NCI-H1048 (cell line): ENCODE measurements around the gene FAT3.

ENCODE experiments used
- DNase-seq: peaks from one replicate; lab custom pipeline; 2025; lab: John Stamatoyannopoulos, UW

Gene FAT3

DNA sequence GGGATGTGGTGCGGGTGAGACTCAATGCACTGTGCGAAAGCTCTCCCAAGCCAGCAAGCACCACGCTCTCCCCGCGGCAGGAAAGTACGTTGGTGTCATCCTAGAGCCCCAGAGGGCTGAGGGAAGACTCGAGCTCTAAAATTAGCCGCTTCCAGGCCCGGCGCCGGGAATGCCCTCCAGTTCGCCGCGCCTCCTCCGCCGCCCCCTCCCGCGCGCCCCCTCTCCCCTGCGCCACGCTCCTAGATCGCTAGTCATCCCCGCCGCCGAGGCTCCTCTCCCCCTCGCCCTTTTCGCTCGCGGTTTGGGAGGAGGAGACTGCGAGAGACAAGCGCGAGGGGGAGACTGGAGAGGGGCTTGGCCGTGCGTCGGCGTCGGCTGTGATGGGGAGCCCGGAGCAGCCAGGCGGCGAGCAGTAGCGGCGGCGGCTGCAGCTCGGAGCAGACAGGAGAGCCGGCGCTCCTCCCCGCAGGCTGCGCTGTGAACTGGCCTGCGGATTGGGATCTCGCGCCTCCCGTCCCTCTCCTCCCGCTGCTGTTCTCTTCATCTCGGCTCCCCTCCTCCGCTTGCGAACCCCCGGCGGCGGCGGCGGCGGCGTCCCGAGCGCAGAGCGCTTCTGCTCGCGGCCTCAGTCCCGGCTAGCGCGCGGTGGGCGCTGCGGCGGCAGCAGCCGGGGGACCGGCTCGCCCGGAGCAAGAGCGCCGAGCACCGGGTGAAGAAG lies at the start of gene FAT3:
TSS of gene FAT3 (plus strand) at position 412 of the 718 bp plus-strand sequence. CDS start 127,295 bp downstream, outside the sequence.
- no peak for DNase-seq

DNA sequence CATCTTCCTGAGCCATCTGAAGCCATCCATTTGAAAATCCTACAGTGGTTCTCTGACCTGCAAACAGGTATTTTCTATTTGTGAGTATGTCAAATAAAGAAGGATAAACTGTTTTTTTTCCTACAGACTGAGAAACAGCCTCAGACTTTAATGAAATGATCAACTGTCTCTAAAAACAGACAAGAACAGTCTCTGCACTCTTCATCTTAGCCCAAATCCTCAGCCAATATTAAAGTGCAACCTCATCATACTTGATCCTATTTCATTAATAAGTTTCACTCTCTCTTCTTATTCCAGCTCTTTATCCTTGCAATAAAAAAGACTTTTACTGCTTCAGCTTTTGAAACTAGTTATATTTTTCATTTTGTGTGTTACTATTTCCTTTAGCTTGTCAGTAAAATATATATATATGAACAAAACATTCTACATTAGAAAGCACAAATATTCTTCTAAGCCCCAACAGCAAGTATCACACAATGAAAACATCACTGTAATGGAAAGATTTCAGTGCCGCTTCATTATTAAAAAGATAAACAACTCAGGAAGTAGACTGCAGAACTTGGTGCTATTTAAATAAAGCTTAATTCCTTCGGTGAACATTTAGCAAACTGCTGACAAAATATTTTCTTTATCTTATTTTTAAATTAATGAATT lies 45.5 kb upstream of the FAT3 start:
- no peak for DNase-seq

DNA sequence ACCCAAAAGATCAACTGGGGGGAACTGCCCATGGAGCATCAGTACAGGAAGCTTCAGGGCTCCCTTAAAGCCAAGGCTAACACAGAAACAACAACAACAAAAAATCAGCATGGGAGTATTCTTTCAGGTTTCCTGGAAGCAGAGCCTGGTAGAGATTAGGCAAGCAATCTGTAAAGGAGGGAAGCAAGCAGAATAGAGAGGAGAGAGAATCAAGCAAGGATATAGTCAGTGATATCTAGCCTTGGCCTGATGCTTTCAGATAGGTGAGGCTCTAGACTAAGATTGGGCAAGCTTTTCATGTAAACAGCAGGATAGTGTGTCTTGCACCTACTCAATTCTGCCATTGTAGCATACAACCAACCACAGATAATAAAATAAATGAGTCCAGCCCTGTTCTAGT lies 44.4 kb upstream of the FAT3 start:
- DNase-seq: no peak

DNA sequence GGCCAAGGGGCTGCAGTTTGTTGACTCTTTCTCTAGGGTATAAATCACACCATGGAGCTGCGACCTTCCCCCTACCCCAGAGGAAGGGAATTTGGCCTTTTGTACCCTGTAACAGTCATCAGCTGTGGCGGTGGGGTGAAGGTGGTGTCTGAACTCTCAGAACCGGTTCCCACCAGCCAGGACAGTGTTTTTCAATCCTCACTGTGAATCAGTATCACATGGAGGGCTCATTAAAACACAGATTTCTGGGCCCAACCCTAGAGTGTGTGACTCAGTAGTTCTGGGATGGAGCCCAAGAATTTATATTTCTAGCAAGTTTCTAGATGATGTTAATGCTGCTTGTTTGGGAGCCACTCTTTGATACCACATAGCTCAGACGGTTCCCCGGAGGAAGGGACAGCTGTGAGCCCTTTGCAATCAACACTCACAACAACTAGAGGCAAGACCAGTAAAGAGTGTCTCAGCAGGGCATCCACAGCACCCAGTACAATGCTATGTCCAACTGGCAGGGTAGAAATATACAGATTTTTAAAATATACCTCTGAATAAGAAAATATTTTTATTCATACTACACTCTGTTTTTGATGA lies 43.9 kb upstream of the FAT3 start:
- no peak for DNase-seq

DNA sequence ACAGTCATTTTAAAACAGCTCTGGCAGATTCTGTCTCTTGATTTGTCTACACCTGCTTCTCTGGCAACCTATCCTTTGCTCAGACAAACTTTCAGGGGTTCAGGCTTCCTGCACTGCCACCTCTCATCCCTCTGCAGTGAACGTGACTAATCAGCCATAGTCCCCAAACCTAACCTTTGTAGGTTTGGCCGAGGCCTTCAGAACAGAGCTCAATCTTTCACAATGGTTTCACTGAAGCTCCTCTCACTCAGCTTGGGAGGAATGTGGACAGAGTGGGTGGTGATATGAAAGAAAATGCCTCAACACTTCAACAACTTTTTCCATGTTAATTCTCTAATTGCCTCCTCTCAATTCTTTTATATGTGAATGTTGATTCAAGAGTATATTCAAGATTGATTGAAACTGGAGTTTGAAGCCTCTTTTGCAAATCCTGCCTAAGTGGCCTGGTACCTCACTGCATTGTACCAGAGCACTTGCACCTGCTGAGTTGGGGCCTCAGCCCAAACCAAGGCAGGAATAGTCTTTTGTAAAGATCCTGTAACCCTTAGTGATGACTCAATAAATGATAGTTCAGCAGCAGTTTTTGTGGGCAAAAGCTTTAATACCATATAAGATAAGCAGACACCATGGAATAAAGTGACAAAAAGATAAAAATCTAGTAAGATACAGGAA lies 33.9 kb upstream of the FAT3 start:
- DNase-seq: no peak

DNA sequence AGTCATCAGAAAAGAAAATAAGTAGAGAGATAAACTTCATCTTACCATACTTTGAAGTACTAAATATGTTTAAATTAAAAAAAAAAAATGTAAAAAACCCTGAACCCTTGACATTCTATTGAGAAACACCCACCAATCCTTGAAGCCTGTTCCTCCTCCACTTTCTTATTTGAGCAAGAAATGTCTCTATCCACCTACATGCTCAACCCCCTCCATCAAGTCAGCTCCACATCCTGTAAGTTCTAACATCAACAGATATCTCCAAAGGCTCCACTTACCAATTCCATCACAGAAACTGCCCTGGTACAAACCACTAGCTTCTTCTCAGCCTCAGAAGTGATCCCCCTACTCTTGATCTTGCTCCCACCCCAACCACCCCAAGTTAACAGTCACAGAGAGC lies 32.5 kb upstream of the FAT3 start:
- no peak for DNase-seq

DNA sequence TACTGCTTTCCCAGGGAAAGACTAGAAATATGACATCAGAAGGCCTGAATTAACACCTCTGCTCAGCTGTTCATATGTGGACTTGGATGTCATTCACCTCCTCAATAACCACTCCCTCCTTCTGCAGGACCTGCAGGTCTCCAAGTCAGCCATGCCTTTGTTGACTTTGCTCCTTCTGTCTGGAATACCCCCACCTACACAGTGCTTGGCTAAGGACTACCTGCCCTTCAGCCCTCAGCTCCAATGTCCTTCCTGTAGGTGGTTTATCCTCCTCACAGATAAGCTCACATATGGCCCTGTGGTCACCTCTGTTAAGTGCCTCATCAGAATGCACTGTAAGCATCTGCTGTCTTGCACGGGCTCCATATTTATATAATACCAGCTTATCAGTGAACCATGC lies 26.4 kb upstream of the FAT3 start:
- DNase-seq: no peak

DNA sequence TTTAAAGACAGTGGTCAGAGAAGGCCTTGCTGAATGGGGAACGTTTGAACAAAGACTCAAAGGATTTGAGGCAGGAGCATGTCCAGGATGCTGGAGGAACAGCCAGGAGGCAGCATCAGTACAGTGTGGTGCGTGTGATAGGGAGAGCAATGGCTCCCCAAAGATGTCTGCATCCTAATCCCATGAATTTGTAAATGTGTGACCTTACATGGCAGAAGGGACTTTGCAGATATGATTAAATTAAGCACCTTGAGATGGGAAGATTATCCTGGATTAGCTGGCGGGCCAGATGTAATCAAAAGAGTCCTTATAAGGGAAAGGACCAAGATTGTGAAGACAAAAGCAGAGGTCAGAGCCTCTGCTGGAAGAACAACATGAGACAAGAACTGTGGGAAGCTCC lies 24.6 kb upstream of the FAT3 start:
- DNase-seq: no peak

DNA sequence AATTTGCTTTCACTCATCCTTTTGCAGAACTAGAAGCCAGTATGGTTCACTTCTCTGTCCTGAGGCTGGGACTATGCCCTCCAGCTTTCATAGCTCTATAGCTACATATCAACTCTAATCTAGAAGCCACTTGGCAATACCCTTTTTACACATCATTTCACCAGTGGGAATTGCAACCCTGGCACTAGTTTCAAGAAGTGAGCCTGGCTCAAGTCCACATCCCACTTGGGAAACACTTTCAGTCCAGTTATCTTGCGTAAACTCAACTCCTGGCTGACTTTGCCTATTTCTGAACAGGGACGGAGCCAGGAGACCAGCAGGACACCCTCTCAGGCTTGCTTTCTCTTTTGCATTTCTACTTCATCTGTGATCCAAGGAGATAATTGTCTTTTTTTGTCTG lies 19.9 kb upstream of the FAT3 start:
- DNase-seq: no peak

DNA sequence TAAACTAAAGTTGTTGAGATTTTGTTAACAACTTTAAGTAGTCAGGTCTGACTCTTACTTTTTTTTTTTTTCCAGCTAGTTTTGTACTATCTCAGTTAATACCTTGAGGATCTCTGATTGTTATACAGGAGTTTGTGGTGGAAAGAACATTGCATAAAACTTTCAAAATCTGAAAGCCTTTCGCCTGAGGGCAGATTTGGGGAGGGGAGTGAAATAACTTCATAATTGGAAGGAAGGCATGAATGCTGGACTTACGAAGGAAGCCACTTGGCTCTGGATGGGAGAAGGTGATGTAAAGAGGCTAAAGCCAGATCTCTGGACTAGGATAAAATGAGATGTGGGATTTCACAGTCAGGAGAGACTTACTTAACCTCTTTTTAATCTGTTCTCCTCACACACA lies 18.2 kb upstream of the FAT3 start:
- DNase-seq: no peak

DNA sequence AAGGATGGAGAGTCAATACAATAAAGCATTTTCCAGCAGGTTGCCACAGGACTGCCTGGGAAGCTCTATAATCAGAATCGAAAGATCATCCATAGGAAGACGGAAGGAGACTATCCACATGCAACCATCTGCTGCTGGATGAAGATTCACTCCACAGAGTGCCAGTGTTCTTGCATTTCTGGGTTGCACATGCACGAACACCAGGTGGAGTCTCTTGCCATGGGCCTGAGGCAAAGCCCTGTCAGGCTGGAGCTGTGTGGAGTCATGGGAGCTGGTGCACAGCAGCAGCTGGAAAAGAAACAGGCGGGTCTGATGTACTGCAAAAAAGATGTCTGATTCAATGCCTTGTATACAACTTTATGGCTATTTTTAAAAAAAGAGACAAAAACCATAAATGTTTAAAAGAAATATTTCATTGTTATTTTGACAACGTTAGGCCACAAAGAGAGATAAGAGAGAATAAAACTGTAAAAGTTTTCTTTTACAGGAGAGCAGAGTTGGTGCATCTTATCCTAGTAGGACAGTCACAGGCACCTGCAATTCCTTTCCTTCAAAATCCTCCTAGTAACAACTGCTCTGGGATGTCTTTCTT lies 12.9 kb upstream of the FAT3 start:
- DNase-seq: no peak

DNA sequence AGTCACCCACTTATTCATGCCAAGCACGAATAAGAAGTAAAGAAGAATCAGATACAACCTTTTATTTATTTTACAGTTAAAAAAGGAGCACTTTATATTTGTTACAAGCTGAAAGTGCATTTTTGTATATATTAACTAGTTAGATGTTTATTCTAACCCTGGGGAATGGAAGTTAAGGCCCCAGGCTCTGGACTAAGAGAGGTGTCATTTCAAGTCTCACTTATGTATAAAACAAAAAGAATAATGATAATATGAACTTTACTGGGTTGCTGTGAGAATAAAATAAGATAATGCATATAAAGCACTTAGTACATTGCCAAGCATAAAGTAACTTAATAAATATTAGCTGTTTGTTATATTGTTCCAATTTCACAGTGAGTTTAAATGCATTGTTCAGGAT lies 12.1 kb upstream of the FAT3 start:
- no peak for DNase-seq

DNA sequence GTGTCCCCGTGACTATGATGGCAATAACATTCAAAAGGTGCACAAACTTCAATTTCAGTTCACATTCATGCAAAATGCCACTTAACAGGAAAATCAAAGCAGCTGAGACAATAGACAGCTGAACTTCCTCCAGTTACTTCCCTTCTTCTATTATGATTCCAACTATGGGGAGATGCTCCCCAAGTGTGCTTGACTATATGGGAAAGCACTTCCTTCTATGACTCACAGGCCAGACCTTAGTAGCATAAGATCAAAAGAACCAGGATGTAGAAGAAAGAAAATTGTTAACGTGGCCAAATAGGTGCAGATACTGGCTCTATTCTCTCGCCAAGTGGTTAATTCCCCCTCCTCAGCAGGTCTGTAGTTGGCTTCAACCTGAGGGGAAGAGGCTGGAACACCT lies 7.8 kb upstream of the FAT3 start:
- DNase-seq: no peak

DNA sequence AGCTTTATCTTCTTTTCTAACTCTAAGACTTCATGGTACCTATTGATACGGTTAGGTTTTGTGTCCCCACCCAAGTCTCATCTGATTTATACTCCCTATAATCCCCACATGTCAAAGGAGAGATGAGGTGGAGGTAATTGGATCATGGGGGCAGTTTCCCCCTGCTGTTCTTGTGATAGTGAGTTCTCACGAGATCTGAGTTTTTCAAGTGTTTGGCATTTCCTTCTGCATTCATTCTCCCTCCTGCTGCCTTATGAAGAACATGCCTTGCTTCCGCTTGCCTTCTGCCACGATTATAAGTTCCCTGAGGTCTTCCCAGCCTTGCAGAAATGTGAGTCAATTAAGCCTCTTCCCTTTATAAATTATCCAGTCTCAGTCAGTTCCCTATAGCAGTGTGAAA lies 5.1 kb upstream of the FAT3 start:
- no peak for DNase-seq

DNA sequence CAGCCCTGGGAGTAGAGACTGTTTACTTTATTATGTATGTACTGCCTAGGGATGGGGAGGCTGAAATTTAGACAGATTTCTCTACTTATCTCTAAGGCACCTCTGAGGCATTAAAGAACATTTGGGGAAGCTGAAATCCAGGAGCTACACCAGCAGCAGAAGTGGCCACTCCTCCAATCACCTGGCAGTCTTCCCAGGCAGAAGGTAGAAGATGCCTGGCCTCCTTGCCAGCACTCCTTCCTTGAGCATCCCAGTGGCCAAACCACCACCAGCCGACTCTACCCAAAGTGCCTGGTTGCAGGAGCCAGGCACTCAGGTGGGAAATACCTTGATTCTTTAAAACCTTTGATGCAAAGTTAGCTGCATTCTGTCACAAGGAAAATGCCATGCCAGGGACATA lies 1.9 kb upstream of the FAT3 start:
- DNase-seq: no peak

DNA sequence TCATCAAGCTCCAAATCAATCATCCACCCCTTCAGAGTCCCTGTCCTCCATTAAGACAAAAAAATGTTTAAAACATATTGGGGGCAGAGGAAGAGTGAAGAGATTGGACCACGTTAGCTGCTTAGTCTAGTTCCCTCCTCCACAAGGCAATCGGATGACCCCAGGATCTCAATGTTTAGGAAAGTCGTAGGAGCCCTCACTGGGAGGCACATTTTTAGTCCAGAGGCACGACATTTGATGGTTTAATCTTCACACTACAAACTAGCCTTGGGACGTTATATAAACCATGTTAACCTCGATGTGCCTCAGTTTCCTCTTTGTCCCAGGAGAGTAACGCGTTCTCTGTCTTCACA lies 588 bp upstream of the FAT3 start:
- DNase-seq: no peak

DNA sequence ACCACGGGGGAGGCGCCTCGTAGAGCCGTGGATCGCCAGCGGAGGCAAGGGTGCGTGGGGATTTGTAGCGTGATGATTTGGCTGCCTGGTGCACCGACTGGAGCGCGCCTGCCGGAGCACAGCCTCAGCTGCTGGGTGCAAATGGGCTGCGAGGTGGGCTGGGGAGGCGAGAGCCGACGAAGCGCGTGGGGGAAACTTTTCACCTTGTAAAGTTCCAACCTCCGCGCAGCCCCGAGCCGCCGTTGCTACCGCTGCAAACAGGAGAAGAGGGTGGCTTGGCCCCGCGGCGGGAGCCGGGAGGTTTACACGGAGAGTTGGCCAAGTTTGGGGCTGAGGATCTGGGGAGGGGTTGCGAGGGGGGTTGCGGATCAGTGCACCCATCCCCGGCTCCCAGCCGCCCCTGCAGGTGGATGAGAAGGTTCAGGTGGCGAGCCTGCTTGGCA lies 528 bp downstream of the FAT3 start:
- DNase-seq: no peak

DNA sequence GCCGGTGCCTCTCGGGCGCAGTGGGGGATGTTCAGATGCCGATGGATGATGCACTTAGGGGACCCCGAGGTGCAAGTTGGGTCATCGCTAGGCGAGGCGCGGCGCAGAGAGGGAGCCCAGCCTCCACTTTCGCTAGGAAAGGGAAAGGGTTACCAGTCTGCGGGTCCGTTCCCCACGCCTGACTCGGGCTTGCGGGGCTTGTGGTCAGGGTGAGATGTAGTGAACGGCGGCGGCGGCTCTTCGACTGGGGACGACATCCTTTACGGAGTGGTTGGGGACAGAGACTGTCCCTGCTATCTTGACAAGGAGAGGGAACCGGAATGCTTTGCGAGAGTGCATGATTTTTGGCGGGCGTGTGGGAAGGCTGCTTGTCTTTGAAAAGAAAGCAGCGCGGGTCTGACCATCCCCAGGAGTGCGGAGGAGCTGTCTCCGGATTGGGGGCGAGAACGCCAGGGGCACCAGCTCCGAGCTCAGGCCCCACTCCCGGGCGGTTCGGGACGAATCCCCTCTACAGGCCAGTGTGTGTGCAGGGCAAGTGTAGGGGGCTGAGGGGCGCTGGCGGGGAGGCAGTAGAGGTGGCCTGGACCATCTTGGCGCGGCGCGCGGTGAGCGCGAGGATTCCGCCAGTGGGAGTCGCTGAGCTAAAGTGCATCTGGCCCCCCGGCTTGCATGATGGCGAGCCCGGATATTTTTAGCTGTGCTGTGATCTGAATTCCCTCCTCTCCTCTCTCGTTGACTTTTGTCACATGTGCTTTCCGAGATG lies 1.1 kb downstream of the FAT3 start:
- no peak for DNase-seq

DNA sequence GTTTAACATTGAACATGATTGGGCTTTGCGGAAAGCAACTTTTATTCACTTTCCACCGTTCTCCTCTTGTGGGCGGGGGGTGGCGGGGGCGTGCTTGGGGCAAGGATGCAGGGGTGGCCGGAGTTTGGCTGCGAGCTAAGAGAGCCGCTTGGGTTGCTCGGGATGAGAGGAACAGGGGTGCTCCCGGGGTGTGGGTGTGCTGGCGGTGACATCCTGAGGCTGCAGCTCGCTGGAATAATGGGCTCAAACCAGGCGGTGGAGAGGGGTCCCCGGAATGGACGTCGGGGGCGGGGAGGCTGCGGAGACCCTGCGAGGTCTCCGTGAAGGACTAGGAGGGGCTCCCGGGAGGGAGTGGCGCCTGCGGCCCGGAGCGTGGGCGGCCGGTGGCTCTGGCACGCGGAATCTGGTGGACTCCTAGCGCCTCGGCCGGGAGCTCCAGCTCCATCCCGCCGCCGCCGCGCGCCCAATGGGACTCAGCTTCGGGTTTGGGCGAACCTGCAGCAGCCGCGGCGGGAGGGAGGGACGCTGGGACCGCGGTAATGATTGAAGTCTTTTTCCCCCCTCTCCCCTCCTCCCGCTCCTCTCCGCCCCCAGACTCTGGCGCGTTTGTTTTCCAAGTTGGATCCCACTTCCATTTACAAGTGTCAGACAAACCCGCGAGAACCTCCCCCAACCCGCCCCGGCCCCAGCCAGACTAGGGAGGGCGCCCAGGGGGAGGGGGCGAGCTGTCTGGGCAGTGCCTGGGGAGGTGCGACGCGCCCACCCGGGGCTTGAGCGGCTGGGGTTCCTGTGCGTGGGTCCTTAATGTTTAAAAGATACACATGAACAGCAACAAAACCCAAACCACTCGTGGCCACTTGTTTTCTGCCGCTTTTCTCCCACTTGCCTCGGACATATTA lies 2.0 kb downstream of the FAT3 start:
- DNase-seq: no peak

DNA sequence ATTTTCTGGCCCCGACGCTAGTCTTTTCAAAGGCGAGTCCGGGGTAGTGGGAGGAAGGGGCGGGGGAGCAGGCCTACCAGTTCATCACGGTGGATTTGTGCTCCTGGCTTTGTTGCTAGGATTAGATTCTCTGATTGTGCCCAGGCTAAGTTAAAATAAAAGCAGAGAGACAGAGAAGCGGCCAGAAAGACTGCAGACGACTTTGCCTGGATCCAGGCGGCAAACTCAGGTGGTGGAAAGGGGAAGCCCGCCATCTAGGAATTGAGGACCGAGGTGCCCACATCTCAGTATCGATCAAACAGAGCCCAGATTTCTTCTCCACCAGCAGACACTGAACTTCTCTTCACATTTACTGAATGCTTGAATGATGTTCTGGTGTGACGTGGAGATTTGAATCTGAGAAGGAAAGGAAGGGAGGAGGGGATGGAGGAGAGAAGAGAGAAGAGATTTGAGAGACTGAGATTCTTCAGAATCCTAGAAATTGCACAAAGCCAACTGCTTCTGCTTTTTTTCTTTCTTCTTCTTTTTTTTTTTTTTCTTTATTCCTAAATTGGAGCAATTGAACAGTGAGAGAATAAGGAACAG lies 2.7 kb downstream of the FAT3 start:
- no peak for DNase-seq
